H1 (cell line): Measurements from ENCODE around the gene SLC4A1. TPM values are rescaled to one million over a fixed set of nuclear protein-coding genes. Genes with fewer than 3 reads are reported as not detected.

ENCODE experiments used
- CTCF ChIA-PET: fragments of 300-600 bp; sonication (Branson Sonifier 250); formaldehyde crosslinking; loops from one replicate; lab custom pipeline; 2021; ENCODE audit not compliant: partially characterized antibody; lab: Charles Lee
- POLR2A ChIA-PET: fragments of 300-600 bp; sonication (Branson Sonifier 250); formaldehyde crosslinking; loops from one replicate; lab custom pipeline; 2021; ENCODE audit warnings: inconsistent platforms; ENCODE audit not compliant: partially characterized antibody; lab: Charles Lee
- DNase-seq, 2 experiments: peaks; one replicate each; pipeline versions ENCODE4 v3.0.0 to v3.0.0-alpha.2; 2010 to 2022; ENCODE audit warnings: low spot score in 2 of 2, low read depth in 1 of 2, mixed read lengths in 1 of 2
- FAIRE-seq: peaks from 2 replicates; lab custom pipeline; 2011; peaks lifted over from hg19 to GRCh38; lab: Jason Lieb, UNC
- H2AFZ ChIP-seq: 2 replicates; pipeline ENCODE4 v1.8.1; 2012; ENCODE audit warnings: low read length, inconsistent platforms
- H2AK5ac ChIP-seq: 2 replicates; pipeline ENCODE4 v1.6.1; 2013; ENCODE audit warnings: low read depth, low read length
- H2BK120ac ChIP-seq: replicated peaks from 2 replicates; pipeline ENCODE3; 2013; ENCODE audit warnings: low read depth, low read length, inconsistent platforms
- H2BK12ac ChIP-seq: 2 replicates; pipeline ENCODE4 v1.6.1; 2013; ENCODE audit warnings: low read depth, low read length
- H2BK15ac ChIP-seq: 2 replicates; pipeline ENCODE4 v1.6.1; 2013; ENCODE audit warnings: low read length
- H2BK20ac ChIP-seq: 2 replicates; pipeline ENCODE4 v1.6.1; 2013; ENCODE audit warnings: low read length
- H2BK5ac ChIP-seq: 2 replicates; pipeline ENCODE4 v1.6.1; 2013; ENCODE audit warnings: low read depth, low read length
- H3K14ac ChIP-seq: 2 replicates; pipeline ENCODE4 v1.6.1; 2013; ENCODE audit warnings: inconsistent platforms; ENCODE audit not compliant: insufficient read length
- H3K18ac ChIP-seq: 2 replicates; pipeline ENCODE4 v1.6.1; 2013; ENCODE audit warnings: low read length; ENCODE audit errors: extremely low read depth
- H3K23ac ChIP-seq: 2 replicates; pipeline ENCODE4 v1.6.1; 2013; ENCODE audit warnings: inconsistent platforms; ENCODE audit not compliant: insufficient read length
- H3K23me2 ChIP-seq: 2 replicates; pipeline ENCODE4 v1.6.1; 2013; ENCODE audit warnings: low read depth, low read length
- H3K27ac ChIP-seq: 2 replicates; pipeline ENCODE4 v1.6.1; 2011; ENCODE audit warnings: low read depth, low read length, inconsistent platforms
- H3K27me3 ChIP-seq, 4 experiments: replicated peaks in 1 of 4; 1 replicate in 1 of 4; 2 replicates in 3 of 4; pipeline versions ENCODE4 v1.6.1 to v1.8.1; 2011 to 2013; ENCODE audit warnings: low read length in 3 of 4, mild to moderate bottlenecking in 3 of 4, inconsistent platforms in 2 of 4, mixed read lengths in 2 of 4, moderate library complexity in 1 of 4; ENCODE audit not compliant: control insufficient read depth in 3 of 4, insufficient read depth in 3 of 4; ENCODE audit errors: extremely low read depth in 1 of 4
- H3K36me3 ChIP-seq, 4 experiments: 2 replicates each; pipeline versions ENCODE4 v1.6.1 to v1.8.1; 2011 to 2013; ENCODE audit warnings: mild to moderate bottlenecking in 4 of 4, low read length in 3 of 4, moderate library complexity in 2 of 4, control low read depth in 1 of 4, inconsistent platforms in 1 of 4; ENCODE audit not compliant: insufficient read depth in 4 of 4, control insufficient read depth in 2 of 4
- H3K4ac ChIP-seq: replicated peaks from 2 replicates; pipeline ENCODE3; 2013; ENCODE audit warnings: low read length, low read depth, mixed read lengths, inconsistent platforms; ENCODE audit not compliant: insufficient read length
- H3K4me1 ChIP-seq, 4 experiments: replicated peaks in 1 of 4; 1 replicate in 1 of 4; 2 replicates in 3 of 4; pipeline versions ENCODE4 v1.6.1 to v1.8.1; 2011 to 2013; ENCODE audit warnings: low read length in 3 of 4, inconsistent platforms in 2 of 4, mixed read lengths in 1 of 4; ENCODE audit not compliant: insufficient read depth in 4 of 4, control insufficient read depth in 3 of 4
- H3K4me2 ChIP-seq, 2 experiments: 2 replicates each; pipeline versions ENCODE4 v1.6.1 to v1.8.1; 2011 to 2013; ENCODE audit warnings: low read depth in 2 of 2, low read length in 2 of 2, control low read depth in 1 of 2, inconsistent platforms in 1 of 2, mild to moderate bottlenecking in 1 of 2; ENCODE audit not compliant: insufficient read depth in 1 of 2
- H3K4me3 ChIP-seq, 4 experiments: fragments of 200-600, 300-600 bp in 1 of 4; sonication (generic), shearing (Covaris generic), sonication (Bioruptor Twin) in 1 of 4; 2 replicates each; pipeline versions ENCODE4 v1.5.1 to v1.8.1; 2011 to 2016; ENCODE audit warnings: low read length in 4 of 4, low read depth in 3 of 4, control low read depth in 2 of 4, inconsistent platforms in 2 of 4, mild to moderate bottlenecking in 2 of 4, mixed read lengths in 1 of 4, moderate library complexity in 1 of 4; ENCODE audit not compliant: insufficient read depth in 2 of 4; ENCODE audit errors: extremely low read depth in 1 of 4
- H3K56ac ChIP-seq: replicated peaks from 2 replicates; pipeline ENCODE3; 2013; ENCODE audit warnings: low read depth, mild to moderate bottlenecking, mixed read lengths, low read length, inconsistent platforms; ENCODE audit not compliant: insufficient read length
- H3K79me1 ChIP-seq: 2 replicates; pipeline ENCODE4 v1.6.1; 2013; ENCODE audit warnings: low read depth, low read length, control low read depth
- H3K79me2 ChIP-seq, 2 experiments: 2 replicates each; pipeline versions ENCODE4 v1.6.1 to v1.8.1; 2012 to 2013; ENCODE audit warnings: low read length in 2 of 2, mild to moderate bottlenecking in 2 of 2, inconsistent platforms in 1 of 2; ENCODE audit not compliant: insufficient read depth in 2 of 2, control insufficient read depth in 1 of 2
- H3K9ac ChIP-seq, 4 experiments: replicated peaks in 1 of 4; 1 replicate in 1 of 4; 2 replicates in 3 of 4; pipeline versions ENCODE4 v1.6.1 to v1.8.1; 2011 to 2013; ENCODE audit warnings: low read depth in 3 of 4, low read length in 3 of 4, control low read depth in 2 of 4, mild to moderate bottlenecking in 2 of 4, moderate library complexity in 2 of 4, inconsistent platforms in 1 of 4; ENCODE audit errors: extremely low read depth in 1 of 4
- H3K9me3 ChIP-seq, 2 experiments: 2 replicates each; pipeline versions ENCODE4 v1.6.1 to v1.8.1; 2012 to 2013; ENCODE audit warnings: mild to moderate bottlenecking in 2 of 2, moderate library complexity in 2 of 2, control low read depth in 1 of 2, inconsistent platforms in 1 of 2, low read depth in 1 of 2, low read length in 1 of 2, mixed read lengths in 1 of 2; ENCODE audit not compliant: insufficient read depth in 2 of 2
- H4K20me1 ChIP-seq, 2 experiments: replicated peaks in 1 of 2; 2 replicates each; pipeline versions ENCODE3 to v1.8.1; 2011 to 2013; ENCODE audit warnings: inconsistent platforms in 2 of 2, low read length in 2 of 2, mild to moderate bottlenecking in 1 of 2; ENCODE audit not compliant: insufficient read depth in 2 of 2, control insufficient read depth in 1 of 2
- H4K5ac ChIP-seq: 2 replicates; pipeline ENCODE4 v1.6.1; 2013; ENCODE audit warnings: low read length, low read depth, mixed read lengths, inconsistent platforms; ENCODE audit not compliant: insufficient read length
- H4K8ac ChIP-seq: 2 replicates; pipeline ENCODE4 v1.8.0; 2013; ENCODE audit warnings: mild to moderate bottlenecking, moderate library complexity, low read length, inconsistent platforms; ENCODE audit not compliant: insufficient read depth; ENCODE audit errors: extremely low read depth
- H4K91ac ChIP-seq: replicated peaks from 2 replicates; pipeline ENCODE3; 2013; ENCODE audit warnings: low read length, mixed read lengths, inconsistent platforms; ENCODE audit not compliant: insufficient read length
- BACH1 ChIP-seq: IDR thresholded peaks from 2 replicates; pipeline ENCODE4 v1.6.1; 2012; ENCODE audit warnings: low read length, improper control_type of control experiment
- BCL11A ChIP-seq, 2 experiments: IDR thresholded peaks; one replicate each; pipeline ENCODE4 v1.6.1; 2011; ENCODE audit warnings: low read depth in 2 of 2, low read length in 2 of 2, mild to moderate bottlenecking in 2 of 2
- CTBP2 ChIP-seq: IDR thresholded peaks from 2 replicates; pipeline ENCODE4 v1.7.0; 2011; ENCODE audit warnings: borderline replicate concordance, mild to moderate bottlenecking, moderate library complexity, mixed read lengths, low read length; ENCODE audit not compliant: insufficient read depth, insufficient read length
- JUN ChIP-seq: IDR thresholded peaks from 2 replicates; pipeline ENCODE4 v1.6.1; 2011; ENCODE audit warnings: low read depth, mild to moderate bottlenecking, improper control_type of control experiment, low read length
- KDM1A ChIP-seq: fragments of 200-600, 300-600 bp; sonication (generic); IDR thresholded peaks from 2 replicates; pipeline ENCODE4 v1.7.1; 2016; ENCODE audit warnings: mild to moderate bottlenecking, low read length, borderline replicate concordance
- MAFK ChIP-seq: IDR thresholded peaks from 2 replicates; pipeline ENCODE4 v1.6.1; 2012; ENCODE audit warnings: low read depth, mild to moderate bottlenecking, improper control_type of control experiment, low read length
- POLR2AphosphoS5 ChIP-seq: IDR thresholded peaks from 2 replicates; pipeline ENCODE4 v1.6.1; 2011; ENCODE audit warnings: low read depth, low read length
- POU5F1 ChIP-seq: IDR thresholded peaks from 2 replicates; pipeline ENCODE4 v1.6.1; 2011; ENCODE audit warnings: low read depth, mild to moderate bottlenecking, low read length, moderate library complexity
- SIRT6 ChIP-seq: IDR thresholded peaks from one replicate; pipeline ENCODE4 v1.7.1; 2012; ENCODE audit warnings: low read length, inconsistent platforms
- TCF12 ChIP-seq: IDR thresholded peaks from 2 replicates; pipeline ENCODE4 v1.6.1; 2011; ENCODE audit warnings: low read depth, mild to moderate bottlenecking, low read length
- TEAD4 ChIP-seq: IDR thresholded peaks from 2 replicates; pipeline ENCODE4 v1.6.1; 2012; ENCODE audit warnings: low read depth, low read length, inconsistent platforms, mixed read lengths
- WGBS, 2 experiments: shearing (Covaris generic) in 1 of 2; methylation state at CpG; one replicate each; pipeline versions ENCODE4 v1.1.6 to v1.1.7; 2013 to 2015; ENCODE audit warnings: low lambda C conversion rate in 2 of 2, mixed read lengths in 2 of 2, inconsistent platforms in 1 of 2, low coverage in 1 of 2, missing lambda C conversion rate in 1 of 2; ENCODE audit not compliant: insufficient replicate concordance in 2 of 2, insufficient coverage in 1 of 2, insufficient read length in 1 of 2; ENCODE audit errors: extremely low coverage in 1 of 2, missing lambda C conversion rate in 1 of 2; 5-methylcytosine and 5-hydroxymethylcytosine counted together
- polyA plus RNA-seq, 7 experiments: library from polyadenylated mRNA; depleted of rRNA in 3 of 7; stranded (reverse) in 5 of 7; unstranded in 2 of 7; fragments of >200 nt in 5 of 7; fragments of 200-250 nt in 2 of 7; gene quantifications; 1 replicate in 5 of 7; 2 replicates in 1 of 7; 4 replicates in 1 of 7; pipeline versions ENCODE4 v1.2.1 to v1.2.3, GENCODE V29; 2011 to 2013; ENCODE audit warnings: missing spikeins in 2 of 7, mixed read lengths in 2 of 7
- total RNA-seq: library from RNA; stranded (reverse); fragmentation: NEBNext Ultra II Directional; extraction: Animal tissue kit (Norgen Biotek cat#: 25700); gene quantifications from 2 replicates; pipeline ENCODE4 v1.2.1, GENCODE V29; 2021
- TF ChIP-seq, protein P1 (sequence below), 3 experiments: IDR thresholded peaks; 1 replicate in 2 of 3; 2 replicates in 1 of 3; pipeline versions ENCODE4 v1.5.1 to v1.6.1; 2011; ENCODE audit warnings: low read length in 3 of 3, mild to moderate bottlenecking in 3 of 3, inconsistent platforms in 2 of 3, low read depth in 1 of 3, moderate library complexity in 1 of 3; ENCODE audit not compliant: insufficient read depth in 1 of 3; ENCODE audit errors: control extremely low read depth in 1 of 3

SLC4A1 gene
- total and polyA plus RNA-seq, 2 of the 8 experiments (the other 6 are each of a cell fraction or from before 2014, with no cell fraction given): 0.08 TPM; not detected in 1

DNA sequence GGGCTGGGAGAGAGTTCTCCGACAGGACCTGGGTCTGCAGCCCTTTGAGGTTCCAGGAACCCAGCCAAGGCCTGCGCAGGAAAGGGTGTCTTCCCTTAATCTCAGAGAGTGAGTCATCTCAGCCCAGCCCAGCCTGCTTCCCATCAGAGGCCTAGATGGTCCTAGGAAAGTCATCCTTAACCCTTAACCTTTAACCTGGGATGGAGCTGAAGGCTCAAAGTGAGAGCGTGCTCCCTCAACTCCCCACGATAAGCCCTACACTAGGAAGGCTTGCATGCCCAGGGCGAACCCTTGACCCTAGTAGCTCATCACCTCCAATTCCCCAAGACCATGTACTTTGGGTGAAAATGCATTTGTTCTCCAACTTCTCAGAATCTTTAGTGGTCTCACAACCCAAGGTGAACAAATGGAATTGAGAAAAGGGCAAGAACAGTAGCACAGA, 63.5 kb downstream of the SLC4A1 start:
- DNase-seq (no peak), FAIRE-seq (no peak)
- H2BK20ac ChIP-seq: no peak overlapping the region
- H4K5ac ChIP-seq: no peak overlapping the region
- no peak overlapping the region for H3K56ac ChIP-seq
- H3K14ac ChIP-seq: no peak overlapping the region
- no peak overlapping the region for H2BK12ac ChIP-seq
- peaks cover 6% of the 10 kb centered on the region for H3K23me2 ChIP-seq
- ChIA-PET POLR2A (interaction anchor here (0.7 to 8.5 kb wide), 14 partner anchors 9 to 176 kb away, joined by 3 to 78 read pairs (median 6); partner anchors contain the start of genes TMUB2 and UBTF), CTCF (interaction anchor here (1.0 to 3.9 kb wide), 21 partner anchors 9 to 155 kb away, joined by 3 to 31 read pairs (median 5); partner anchors contain the start of genes GRN and SLC25A39)
- H2AFZ ChIP-seq: no peak overlapping the region
- peaks cover 15 to 28% (median 22%) of the 10 kb centered on the region in 4 experiments for H3K36me3 ChIP-seq
- no peak overlapping the region for H3K27ac ChIP-seq
- no peaks in the 10 kb centered on the region for H4K20me1 ChIP-seq
- no peak overlapping the region for H3K4ac ChIP-seq
- no peaks in the 10 kb centered on the region for H3K9me3 ChIP-seq
- no peak overlapping the region for H3K4me2 ChIP-seq
- 0 out of 2 replicates have a peak overlapping the region, but pooled peaks have one; percentile 41 for H2AK5ac ChIP-seq
- H2BK120ac ChIP-seq: no peak overlapping the region
- H3K23ac ChIP-seq: no peak overlapping the region
- H4K8ac ChIP-seq: no peak overlapping the region
- no peaks in the 10 kb centered on the region for H3K79me2 ChIP-seq
- WGBS, 2 experiments: 93% methylated on average over 5 of the region's 5 CpGs; no CpG with 5 or more reads in 1 of the 2 experiments
- H4K91ac ChIP-seq: no peak overlapping the region
- peaks cover 0 to 13% (median 4%) of the 10 kb centered on the region in 4 experiments; a peak in 6 of 7 replicates for H3K4me1 ChIP-seq
- H3K9ac ChIP-seq: no peak overlapping the region; a peak in 1 of 7 replicates
- H2BK5ac ChIP-seq: no peak overlapping the region
- no peaks in the 10 kb centered on the region for H3K27me3 ChIP-seq
- no peak overlapping the region for H2BK15ac ChIP-seq
- H3K4me3 ChIP-seq: no peak overlapping the region
- no peak overlapping the region for H3K18ac ChIP-seq
- no peaks in the 10 kb centered on the region for H3K79me1 ChIP-seq
- TF ChIP-seq BCL11A (IDR thresholded peaks at IDR 0.05; ENCODE audit: low read depth in 2 of 2, low read length in 2 of 2): no peak
- no peak for TF ChIP-seq JUN
- TF ChIP-seq MAFK: no peak
- no peak for TF ChIP-seq POU5F1
- TF ChIP-seq SIRT6: no peak
- no peak for TF ChIP-seq TCF12
- TF ChIP-seq TEAD4: no peak
- TF ChIP-seq, protein P1, sequence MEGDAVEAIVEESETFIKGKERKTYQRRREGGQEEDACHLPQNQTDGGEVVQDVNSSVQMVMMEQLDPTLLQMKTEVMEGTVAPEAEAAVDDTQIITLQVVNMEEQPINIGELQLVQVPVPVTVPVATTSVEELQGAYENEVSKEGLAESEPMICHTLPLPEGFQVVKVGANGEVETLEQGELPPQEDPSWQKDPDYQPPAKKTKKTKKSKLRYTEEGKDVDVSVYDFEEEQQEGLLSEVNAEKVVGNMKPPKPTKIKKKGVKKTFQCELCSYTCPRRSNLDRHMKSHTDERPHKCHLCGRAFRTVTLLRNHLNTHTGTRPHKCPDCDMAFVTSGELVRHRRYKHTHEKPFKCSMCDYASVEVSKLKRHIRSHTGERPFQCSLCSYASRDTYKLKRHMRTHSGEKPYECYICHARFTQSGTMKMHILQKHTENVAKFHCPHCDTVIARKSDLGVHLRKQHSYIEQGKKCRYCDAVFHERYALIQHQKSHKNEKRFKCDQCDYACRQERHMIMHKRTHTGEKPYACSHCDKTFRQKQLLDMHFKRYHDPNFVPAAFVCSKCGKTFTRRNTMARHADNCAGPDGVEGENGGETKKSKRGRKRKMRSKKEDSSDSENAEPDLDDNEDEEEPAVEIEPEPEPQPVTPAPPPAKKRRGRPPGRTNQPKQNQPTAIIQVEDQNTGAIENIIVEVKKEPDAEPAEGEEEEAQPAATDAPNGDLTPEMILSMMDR (IDR thresholded peaks at IDR 0.05; ENCODE audit: control extremely low read depth in 1 of 3, insufficient read depth in 1 of 3, low read depth in 1 of 3, low read length in 3 of 3): no peak
- no peak for TF ChIP-seq BACH1
- no peak for TF ChIP-seq CTBP2
- TF ChIP-seq KDM1A: no peak
- TF ChIP-seq POLR2AphosphoS5: no peak
